RPMI8226 (cell line): ENCODE results near the gene CTBP2.
A peak's percentile ranks its signal among the peaks of the same experiment; 100 is the strongest.
"Not testable (repeated sequence)": the region's sequence is repeated elsewhere in the genome, so short reads cannot be mapped to it uniquely, and the experiment has no call there.

ENCODE experiments used
- DNase-seq: peaks from one replicate; pipeline ENCODE4 v3.0.0-alpha.2; 2015

CTBP2 gene

GRCh38 chr10:125082881-125083575, 77.3 kb downstream of the CTBP2 start:
- no peak for DNase-seq

- DNase-seq, result not testable (repeated sequence)
These were observed 77.9 kb downstream of the CTBP2 start for GRCh38 chr10:125082471-125082870.

- no peak for DNase-seq
These were observed 78.4 kb downstream of the CTBP2 start for GRCh38 chr10:125081931-125082330.

- no peak for DNase-seq
These were observed 79.4 kb downstream of the CTBP2 start for GRCh38 chr10:125080984-125081383.

DNA sequence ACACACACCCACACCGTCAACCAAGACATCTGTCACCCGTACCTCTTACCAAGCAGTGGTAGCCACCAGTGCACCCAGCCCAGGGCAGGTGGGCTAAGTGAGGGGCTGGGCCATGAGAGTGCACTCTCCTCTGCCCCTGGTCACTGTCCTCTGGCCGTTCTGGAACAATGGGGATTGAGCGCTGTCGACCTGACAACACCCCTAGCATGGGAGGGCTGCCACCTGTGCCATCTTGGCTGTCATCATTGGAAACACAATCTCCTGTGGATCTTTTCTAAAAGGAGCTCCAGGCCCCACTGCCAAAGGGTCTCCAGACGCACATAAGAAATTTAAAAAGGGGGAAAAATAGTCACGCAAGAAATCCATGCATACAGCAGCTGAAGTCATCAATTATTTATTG, 80.1 kb downstream of the CTBP2 start:
- DNase-seq, result no peak

- DNase-seq, result no peak
These were observed 81.2 kb downstream of the CTBP2 start for GRCh38 chr10:125079091-125079600.

- DNase-seq, result no peak
These were observed 83.3 kb downstream of the CTBP2 start for GRCh38 chr10:125076891-125077541.

GRCh38 chr10:125076121-125076825, 84.1 kb downstream of the CTBP2 start:
- no peak for DNase-seq

- no peak for DNase-seq
These were observed 86.4 kb downstream of the CTBP2 start for GRCh38 chr10:125073996-125074395.

DNA sequence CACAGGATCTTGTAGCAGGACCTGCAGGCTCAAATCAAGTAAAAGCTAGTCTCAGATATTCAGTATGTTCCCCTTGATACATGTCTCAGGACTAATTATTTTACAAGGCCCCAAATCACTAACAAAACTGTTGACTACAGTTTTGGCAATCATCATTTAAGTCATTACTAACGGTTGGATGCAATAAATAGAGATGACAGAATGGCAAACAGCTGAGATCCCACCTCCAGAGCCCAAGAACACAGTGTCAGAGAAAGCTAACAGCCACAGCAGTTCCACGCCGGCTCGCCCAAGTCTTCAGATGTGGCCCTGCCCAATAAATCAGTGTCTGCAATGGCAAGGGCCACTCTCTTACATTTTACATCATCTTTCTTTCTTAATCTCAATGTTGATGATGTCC, 87.6 kb downstream of the CTBP2 start:
- DNase-seq, result no peak

DNA sequence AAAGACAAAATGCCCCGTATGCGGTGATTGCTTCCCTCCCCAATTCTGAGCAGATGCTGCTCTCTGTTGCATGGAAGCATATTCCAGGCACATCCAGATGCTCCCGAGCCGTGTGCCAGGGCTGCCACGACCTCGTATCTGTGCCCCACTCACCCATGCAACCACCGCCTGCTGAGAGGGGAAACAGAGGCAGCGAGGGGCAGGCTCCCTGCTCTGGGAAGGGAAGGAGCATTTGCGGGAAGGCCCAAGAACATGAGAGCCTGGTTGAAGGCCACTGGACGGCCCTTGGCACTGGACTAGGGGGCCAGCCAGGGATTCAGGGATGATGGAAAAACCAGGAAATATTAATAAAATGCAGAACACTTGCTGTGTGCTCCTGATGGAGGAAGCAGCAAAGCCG, 89.4 kb downstream of the CTBP2 start:
- no peak for DNase-seq

GRCh38 chr10:125068406-125068805, 92.0 kb downstream of the CTBP2 start:
- DNase-seq, result no peak

- no peak for DNase-seq
These were observed 92.6 kb downstream of the CTBP2 start for GRCh38 chr10:125067764-125068163.

DNA sequence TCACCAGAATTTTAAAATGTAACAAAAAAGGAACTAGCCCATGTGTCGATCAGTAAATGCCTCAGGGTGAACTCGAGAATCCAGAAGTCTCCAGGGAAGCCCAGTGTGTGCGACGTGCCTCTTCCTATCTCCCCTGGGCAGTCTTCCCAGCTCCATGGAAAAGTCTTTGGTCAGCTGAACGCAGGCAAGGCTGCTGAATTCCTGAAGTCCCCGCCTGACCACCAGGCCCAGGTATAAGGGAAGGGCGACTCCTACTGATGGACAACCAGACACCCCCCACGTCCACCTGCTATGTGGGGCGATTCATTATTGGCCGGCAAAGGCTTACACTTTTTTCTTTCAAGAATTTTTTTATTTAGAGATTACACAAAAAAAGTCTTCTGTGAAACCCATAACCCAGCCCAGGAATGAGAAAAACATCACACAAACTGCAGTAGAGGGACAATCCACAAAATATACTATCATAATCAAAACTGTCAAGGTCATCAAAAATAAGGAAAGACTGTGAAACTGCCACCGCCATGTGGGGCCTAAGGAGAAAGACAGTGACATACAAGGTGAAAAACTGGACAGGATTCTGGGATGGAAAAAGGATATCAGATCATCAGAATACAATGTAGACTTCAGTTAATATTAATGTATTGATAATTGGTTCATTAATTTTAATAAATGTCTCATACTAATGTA, 93.5 kb downstream of the CTBP2 start:
- DNase-seq, result no peak

DNA sequence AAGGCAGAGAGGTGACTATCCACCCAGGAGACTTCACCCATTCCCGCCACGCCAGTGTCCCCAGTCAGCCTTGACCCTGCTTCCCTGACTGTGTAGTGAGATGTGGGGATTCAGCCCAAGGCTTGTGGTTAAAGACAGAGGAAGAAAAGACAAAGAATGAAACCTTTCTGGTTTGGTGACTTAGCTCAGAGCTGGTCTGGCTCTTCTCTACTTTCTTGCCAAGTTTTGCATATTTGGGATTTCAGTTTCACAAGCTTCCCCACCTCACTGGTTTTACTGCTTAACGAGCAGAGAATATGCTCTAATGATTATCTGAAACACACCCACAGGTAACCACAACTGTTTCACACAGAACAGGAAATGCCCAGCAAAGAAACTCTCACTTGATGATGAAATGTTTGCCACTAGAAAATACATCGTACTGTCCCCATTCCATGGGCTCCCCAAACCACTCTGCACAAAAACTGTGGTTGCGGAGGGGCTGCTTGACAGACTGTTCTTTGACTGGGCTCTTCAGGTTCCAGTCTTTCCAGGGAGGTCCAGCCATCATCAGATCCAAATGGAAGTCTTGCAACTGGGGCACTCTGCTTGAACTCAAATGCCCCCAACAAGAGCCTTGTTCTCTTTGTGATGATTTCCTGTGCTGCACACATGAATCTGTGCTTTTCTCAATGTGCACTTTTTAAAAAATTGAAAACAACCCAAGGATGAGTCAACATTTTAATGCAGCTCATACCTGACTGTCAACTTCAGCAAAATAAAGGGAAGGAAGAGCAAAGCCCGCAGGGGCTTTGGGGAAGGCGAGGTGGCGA, 95.5 kb downstream of the CTBP2 start:
- peak; percentile 75 for DNase-seq

DNA sequence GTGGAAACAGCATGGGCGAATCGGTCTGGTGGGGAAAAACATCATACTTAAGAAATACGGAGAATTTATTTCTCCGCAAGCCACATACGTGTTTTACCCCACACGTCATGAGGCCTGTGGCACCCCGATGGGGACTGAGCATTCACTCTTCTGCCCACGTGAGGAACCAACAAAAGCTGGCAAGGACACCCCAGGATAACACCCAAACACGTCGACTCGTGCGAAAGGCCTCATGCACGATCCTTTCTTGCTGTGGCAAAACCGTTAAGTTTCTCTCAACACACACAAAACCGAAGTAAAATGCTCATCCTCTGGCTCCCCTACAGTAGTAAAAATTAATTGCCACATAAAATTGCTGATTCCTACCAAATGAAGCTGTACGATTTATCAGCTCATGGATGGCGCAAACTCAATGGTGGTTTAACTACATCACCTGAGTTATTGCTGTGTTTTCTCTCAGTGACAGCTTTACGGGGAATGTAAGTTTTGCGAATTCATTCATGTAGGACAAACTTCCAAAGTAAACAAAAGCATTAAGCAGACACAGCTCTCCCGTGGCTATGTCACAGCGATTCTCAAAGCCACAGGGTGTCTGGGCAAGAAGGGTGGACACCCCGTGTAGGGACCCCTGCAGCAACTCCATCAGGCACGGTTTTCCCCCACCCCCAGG, 97.0 kb downstream of the CTBP2 start:
- DNase-seq, result no peak

GRCh38 chr10:125062914-125063230, 97.5 kb downstream of the CTBP2 start:
- DNase-seq, result no peak

DNA sequence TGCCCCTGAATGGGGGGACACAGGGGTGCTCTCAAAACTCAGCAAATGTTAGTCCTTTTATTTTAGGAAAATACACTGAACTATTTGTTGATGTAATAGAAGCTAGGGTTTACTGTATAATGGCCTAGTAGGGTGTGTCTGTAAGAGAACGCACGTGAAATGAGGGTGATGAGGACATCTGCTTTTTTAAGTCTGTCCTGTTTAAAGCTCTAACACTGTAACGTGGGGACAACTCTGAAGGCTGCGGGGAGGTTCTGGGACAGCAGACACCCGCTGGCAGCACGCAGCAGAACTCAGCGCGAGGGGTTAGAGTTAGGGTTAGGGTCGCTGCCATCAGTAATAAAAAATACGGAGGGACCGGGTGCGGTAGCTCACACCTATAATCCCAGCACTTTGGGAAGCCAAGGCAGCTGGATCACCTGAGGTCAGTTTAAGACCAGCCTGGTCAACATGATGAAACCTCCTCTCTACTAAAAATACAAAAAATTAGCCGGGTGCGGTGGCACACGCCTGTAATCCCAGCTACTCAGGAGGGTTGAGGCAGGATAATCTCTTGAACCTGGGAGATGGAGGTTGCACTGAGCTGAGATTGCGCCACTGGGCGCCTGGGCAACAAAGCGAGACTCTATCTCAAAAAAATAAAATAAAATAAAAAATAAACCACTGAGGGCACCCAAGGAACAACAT, 98.0 kb downstream of the CTBP2 start:
- no peak for DNase-seq

DNA sequence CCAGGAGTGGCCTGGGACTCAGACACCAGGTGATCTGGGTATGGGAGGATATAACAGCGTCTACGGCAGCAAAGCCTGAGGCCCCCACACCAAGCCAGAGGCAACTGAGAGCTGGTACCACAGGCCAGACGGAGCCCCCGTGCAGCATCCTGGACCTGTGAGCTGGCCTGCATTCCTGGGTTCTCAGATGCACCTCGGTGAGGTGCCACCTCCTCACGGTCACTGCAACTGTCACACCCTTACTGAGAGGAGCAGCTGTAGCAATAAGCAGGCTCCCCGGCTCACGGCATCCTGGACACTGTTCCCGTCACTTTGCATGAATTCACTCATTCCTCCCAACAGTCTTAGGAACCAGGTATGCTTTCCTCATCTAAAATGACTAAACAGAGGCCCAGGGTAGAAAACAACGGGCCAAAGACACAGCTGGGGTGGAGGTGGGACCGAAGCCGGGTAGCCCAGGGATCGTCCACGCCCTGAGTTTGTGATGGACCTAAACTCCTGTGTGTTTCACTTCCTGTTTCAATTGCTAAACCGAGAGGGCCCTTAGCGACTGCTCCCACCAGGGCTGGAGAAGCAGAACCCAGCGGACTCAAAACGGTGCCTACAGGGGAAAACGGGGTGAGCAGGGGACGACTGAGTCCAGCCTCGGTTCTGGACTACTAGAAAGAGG, 98.7 kb downstream of the CTBP2 start:
- peak; percentile 61 for DNase-seq

GRCh38 chr10:125060826-125061556, 99.4 kb downstream of the CTBP2 start:
- peak; percentile 57 for DNase-seq
